Measurements from ENCODE around the gene HS3ST4. TPM values are rescaled to one million over a fixed set of nuclear protein-coding genes. Genes with fewer than 3 reads are reported as not detected.

HS3ST4 gene
- total and polyA plus RNA-seq, 2 donors from 2014 or later, result not detected

DNA sequence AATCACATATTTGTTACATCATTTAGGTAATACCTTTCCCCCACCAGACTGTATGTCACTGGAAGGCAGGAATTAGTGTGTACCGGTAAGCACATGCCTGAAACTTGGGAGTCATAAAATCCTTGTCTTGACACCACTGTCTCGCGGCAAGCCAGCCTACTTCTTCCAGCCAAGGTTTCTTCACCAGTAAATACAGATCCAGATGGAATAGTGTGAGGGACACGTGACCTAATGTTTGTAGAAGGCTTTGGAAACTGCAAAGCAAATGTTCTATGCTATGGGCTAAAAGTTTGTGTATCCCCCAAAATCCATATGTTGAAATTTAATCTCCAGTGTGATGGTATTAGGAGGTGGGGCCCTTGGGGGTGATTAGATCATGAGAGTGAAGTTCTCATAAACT is 126.1 kb downstream of the HS3ST4 start:
- no peak overlapping the region for H3K4me3 ChIP-seq (ENCODE audit: low read length in 3 of 3)
- no peaks in the 10 kb centered on the region for H3K4me1 ChIP-seq (ENCODE audit: control insufficient read depth in 2 of 3, insufficient read depth in 2 of 3, low read depth in 1 of 3, low read length in 3 of 3)
- FAIRE-seq (no peak), DNase-seq (no peak)
- H3K27ac ChIP-seq (ENCODE audit: low read depth in 2 of 2, low read length in 2 of 2), result no peak overlapping the region
- intact Hi-C loops (cut with DNase I), result no loop called here
- TF ChIP-seq, protein P1, sequence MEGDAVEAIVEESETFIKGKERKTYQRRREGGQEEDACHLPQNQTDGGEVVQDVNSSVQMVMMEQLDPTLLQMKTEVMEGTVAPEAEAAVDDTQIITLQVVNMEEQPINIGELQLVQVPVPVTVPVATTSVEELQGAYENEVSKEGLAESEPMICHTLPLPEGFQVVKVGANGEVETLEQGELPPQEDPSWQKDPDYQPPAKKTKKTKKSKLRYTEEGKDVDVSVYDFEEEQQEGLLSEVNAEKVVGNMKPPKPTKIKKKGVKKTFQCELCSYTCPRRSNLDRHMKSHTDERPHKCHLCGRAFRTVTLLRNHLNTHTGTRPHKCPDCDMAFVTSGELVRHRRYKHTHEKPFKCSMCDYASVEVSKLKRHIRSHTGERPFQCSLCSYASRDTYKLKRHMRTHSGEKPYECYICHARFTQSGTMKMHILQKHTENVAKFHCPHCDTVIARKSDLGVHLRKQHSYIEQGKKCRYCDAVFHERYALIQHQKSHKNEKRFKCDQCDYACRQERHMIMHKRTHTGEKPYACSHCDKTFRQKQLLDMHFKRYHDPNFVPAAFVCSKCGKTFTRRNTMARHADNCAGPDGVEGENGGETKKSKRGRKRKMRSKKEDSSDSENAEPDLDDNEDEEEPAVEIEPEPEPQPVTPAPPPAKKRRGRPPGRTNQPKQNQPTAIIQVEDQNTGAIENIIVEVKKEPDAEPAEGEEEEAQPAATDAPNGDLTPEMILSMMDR (IDR thresholded peaks at IDR 0.05; ENCODE audit: borderline replicate concordance, extremely low read depth, insufficient read depth), result no peak
- no peaks in the 10 kb centered on the region for H3K27me3 ChIP-seq (ENCODE audit: control insufficient read depth, insufficient read depth, low read length)
- H3K9me3 ChIP-seq (ENCODE audit: control insufficient read depth in 2 of 3, insufficient read depth in 1 of 3, low read length in 3 of 3), result no peaks in the 10 kb centered on the region
- H3K9ac ChIP-seq (ENCODE audit: low read length in 3 of 3), result no peak overlapping the region
- H3K36me3 ChIP-seq (ENCODE audit: control insufficient read depth in 2 of 3, insufficient read depth in 3 of 3, low read length in 3 of 3), result no peaks in the 10 kb centered on the region

DNA sequence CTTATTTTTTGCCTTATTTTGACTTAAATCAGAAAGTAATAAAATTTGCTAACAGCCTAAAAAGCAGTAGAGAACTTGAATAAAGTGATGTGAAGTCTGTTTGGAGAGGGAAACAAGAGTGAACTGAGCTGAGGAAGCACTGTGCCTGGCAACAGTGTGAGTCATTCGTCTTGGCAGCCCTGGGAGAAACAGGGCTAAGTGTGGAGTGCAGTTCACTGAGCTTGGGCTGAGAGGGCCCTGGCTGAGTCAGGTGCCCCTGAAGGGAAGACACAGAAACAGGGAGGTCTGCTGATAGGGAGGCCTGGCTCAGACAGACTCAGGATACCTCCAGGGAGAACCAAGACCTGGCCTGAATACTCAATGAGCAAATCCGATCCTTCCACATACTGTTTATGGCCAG is 132.1 kb downstream of the HS3ST4 start:
- H3K27me3 ChIP-seq (ENCODE audit: control insufficient read depth, insufficient read depth, low read length), result no peaks in the 10 kb centered on the region
- H3K36me3 ChIP-seq (ENCODE audit: control insufficient read depth in 2 of 3, insufficient read depth in 3 of 3, low read length in 3 of 3), result no peaks in the 10 kb centered on the region
- H3K4me3 ChIP-seq (ENCODE audit: low read length in 3 of 3), result no peak overlapping the region
- H3K27ac ChIP-seq (ENCODE audit: low read depth in 2 of 2, low read length in 2 of 2), result no peak overlapping the region
- H3K4me1 ChIP-seq (ENCODE audit: control insufficient read depth in 2 of 3, insufficient read depth in 2 of 3, low read depth in 1 of 3, low read length in 3 of 3), result no peaks in the 10 kb centered on the region
- TF ChIP-seq, protein P1 (IDR thresholded peaks at IDR 0.05; ENCODE audit: borderline replicate concordance, extremely low read depth, insufficient read depth), result no peak
- DNase-seq, result no peak
- FAIRE-seq, result no peak
- intact Hi-C loops (cut with DNase I), result no loop called here
- no peaks in the 10 kb centered on the region for H3K9me3 ChIP-seq (ENCODE audit: control insufficient read depth in 2 of 3, insufficient read depth in 1 of 3, low read length in 3 of 3)
- no peak overlapping the region for H3K9ac ChIP-seq (ENCODE audit: low read length in 3 of 3)

DNA sequence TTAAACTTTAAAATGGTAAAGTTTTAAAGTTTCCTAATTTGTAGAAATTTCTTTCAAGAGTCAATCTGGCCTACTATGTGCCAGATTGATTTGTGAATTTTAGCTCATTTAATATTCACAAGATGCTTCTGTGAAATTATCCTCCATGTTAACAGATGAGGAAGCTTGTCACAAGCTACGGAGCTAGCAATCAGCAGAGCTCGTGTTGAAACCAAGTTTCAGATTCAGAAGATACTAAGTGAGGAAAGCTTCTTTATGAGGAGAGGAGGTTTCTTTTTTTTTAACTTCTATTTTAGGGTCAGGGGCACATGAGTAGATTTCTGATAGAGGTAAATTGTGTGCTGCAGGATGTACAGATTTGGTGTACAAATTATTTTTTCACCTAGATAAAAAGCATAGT is 135.9 kb downstream of the HS3ST4 start:
- H3K9me3 ChIP-seq (ENCODE audit: control insufficient read depth in 2 of 3, insufficient read depth in 1 of 3, low read length in 3 of 3), result no peaks in the 10 kb centered on the region

More for the DNA sequence above, 135.9 kb downstream of the HS3ST4 start:
- TF ChIP-seq, protein P1 (IDR thresholded peaks at IDR 0.05; ENCODE audit: borderline replicate concordance, extremely low read depth, insufficient read depth), result no peak
- Histone ChIP-seq H3K36me3 (ENCODE audit: control insufficient read depth in 2 of 3, insufficient read depth in 3 of 3, low read length in 3 of 3) (no peaks in the 10 kb centered on the region), H3K27ac (ENCODE audit: low read depth in 2 of 2, low read length in 2 of 2) (no peak overlapping the region), H3K4me3 (ENCODE audit: low read length in 3 of 3) (no peak overlapping the region), H3K9ac (ENCODE audit: low read length in 3 of 3) (no peak overlapping the region), H3K27me3 (ENCODE audit: control insufficient read depth, insufficient read depth, low read length) (no peaks in the 10 kb centered on the region), H3K4me1 (ENCODE audit: control insufficient read depth in 2 of 3, insufficient read depth in 2 of 3, low read depth in 1 of 3, low read length in 3 of 3) (no peaks in the 10 kb centered on the region)
- DNase-seq (no peak), FAIRE-seq (no peak)
- intact Hi-C loops (cut with DNase I), result no loop called here
